Activated CD4-positive, alpha-beta T cell treated with anti-CD3 and anti-CD28 coated beads for 48 hours (primary cell): Measurements from ENCODE around the gene PERM1.
"Not testable (repeated sequence)": the region's sequence is repeated elsewhere in the genome, so short reads cannot be mapped to it uniquely, and the experiment has no call there.

Experiments
- DNase-seq: peaks from one replicate; pipeline ENCODE4 v3.0.0-alpha.2; 2020

Gene PERM1

GRCh38 chr1:997993-998744 is 16.3 kb upstream of the PERM1 start:
- no peak for DNase-seq

- DNase-seq = no peak
Observed at GRCh38 chr1:997713-997992, 15.8 kb upstream of the PERM1 start.

DNA sequence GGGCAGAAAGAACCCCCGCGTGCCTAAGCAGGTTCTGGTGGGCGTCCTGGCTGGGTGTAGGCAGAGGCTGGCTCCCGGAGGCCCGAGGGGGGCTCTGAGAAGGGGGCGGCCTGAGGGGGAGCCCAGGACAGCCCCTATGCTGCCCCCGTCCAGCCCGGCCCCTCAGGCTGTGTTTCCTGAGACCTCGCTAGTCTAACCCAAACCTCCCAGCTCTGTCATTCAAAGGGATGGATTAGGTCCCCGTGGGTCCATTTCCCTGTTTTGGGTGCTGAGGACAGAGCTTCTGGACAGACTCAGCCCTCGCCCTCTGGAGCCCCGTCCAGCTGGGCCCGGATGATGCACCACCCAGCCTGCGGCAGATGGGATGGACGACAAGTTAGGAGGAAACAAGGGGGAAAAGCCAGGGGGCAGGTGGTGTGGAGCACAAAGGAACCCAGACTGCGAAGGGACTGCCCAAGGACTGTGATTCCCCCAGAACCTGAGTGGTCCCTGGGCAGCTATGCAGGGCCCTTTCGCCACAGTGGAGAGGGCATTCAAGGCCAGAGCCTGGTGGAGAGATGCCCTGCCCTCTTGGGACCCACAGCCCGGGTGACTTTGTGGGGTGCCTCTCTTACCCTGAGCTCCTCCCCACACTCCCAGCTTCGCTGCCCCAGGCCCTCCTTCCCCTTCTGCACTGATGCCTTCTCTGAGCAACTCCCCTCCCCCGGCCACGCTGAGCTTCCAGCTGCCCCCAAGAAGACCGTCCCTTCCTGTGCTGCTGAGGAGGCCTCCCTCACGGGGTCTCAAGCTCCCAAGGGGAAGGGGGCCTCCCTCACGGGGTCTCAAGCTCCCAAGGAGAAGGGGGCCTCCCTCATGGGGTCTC is 15.2 kb upstream of the PERM1 start:
- DNase-seq = no peak

DNA sequence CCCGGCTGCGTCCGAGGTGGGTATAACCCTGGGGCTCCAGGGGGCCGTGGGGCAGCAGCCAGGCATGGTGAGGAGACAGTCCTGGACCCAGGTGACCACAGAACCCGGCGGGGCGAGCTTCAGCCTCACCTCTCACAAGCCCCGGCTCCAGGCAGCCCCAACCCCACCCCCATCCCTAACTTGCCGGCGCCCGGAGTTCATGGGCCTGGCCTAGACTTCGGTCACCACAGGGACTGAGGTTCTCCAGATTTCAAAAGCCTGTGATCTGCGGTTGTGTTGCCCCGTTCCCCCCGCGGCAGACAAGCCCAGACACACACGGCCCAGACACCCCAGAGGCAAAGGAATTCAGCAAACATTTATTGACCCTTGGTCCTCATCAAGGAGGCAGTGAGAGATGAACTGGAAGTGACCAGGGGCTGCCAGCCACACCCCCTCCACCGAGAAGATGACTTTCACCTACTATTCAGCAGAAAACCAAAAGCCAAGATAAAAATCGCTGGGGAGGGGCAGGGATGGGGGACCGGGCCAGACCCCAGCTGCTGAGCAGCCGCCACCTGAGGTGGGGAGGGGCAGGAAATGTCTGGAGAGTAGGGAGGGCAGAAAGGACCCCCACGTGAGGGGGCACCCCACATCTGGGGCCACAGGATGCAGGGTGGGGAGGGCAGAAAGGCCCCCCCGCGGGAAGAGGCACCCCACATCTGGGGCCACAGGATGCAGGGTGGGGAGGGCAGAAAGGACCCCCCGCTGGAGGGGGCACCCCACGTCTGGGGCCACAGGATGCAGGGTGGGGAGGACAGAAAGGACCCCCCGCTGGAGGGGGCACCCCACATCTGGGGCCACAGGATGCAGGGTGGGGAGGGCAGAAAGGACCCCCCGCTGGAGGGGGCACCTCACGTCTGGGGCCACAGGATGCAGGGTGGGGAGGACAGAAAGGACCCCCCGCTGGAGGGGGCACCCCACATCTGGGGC is 14.1 kb upstream of the PERM1 start:
- no peak for DNase-seq

DNA sequence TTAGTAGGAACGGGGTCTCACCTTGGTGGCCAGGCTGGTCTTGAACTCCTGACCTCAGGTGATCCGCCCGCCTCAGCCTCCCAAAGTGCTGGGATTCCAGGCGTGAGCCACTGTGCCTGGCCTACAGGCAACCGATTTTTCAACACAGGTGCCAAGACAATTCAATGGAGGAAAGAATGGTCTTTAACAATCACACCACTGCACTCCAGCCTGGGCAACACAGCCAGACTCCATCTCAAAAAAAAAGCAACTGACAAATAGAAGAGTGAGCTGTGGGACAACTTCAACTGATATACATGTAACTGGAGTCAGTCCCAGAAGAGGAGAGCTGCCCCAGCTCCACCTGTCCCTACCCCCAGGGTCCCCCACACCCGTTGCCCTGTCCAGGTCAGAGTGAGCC is 12.7 kb upstream of the PERM1 start:
- DNase-seq = not testable (repeated sequence)

GRCh38 chr1:993379-993995 is 11.6 kb upstream of the PERM1 start:
- DNase-seq = no peak

- no peak for DNase-seq
Observed at GRCh38 chr1:992362-992761, 10.5 kb upstream of the PERM1 start.

DNA sequence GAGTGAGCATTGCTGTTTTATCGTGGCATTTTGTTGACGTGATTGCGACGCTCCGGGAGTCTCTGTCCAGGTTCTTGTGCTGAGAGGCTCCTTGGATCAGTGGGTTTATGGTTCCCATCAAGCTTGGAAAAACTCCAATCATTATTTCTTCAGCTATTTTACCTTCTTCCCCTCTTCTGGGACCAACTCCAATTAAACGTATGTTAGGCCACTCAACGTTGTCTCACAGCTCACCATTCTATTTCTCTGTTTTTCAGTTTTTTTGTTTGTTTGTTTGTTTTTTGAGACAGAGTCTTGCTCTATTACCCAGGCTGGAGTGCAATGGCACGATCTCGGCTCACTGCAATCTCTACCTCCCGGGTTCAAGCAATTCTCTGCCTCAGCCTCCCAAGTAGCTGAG is 10.0 kb upstream of the PERM1 start:
- no peak for DNase-seq

- not testable (repeated sequence) for DNase-seq
Observed at GRCh38 chr1:991275-991674, 9.4 kb upstream of the PERM1 start.

DNA sequence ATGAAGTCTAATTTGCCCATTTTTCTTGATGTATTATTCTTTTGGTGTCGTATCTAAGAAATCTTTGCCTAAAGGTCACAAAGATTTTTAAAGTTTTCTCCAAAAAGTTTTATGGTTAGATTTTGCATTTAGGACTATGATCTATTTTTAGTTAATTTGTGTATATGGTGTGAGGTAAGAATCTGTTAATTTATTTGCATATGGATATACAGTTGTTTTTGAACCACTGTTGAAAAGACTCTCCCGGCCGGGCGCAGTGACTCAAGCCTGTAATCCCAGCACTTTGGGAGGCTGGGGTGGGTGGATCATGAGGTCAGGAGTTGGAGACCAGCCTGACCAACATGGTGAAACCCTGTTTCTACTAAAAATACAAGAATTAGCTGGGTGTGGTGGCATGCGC is 6.2 kb upstream of the PERM1 start:
- DNase-seq = not testable (repeated sequence)

DNA sequence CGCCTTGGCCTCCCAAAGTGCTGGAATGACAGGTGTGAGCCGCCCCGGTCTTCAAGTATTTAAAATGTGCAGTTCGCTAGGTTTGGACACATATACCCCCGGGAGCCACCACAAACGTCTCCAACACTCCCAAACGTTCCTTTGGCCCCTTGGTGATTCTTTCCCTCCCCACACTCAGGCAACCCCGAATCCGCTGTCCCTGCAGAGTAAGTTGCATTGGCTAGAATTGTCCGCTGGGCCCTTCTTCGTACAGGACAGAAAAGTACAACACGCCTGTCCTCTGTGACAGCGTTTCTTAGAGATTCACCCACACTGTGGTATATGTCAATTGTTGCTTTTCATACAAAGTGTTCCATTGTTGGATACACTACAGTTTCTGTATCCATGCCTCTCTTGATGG is 3.2 kb upstream of the PERM1 start:
- DNase-seq = no peak

- DNase-seq = no peak
Observed at GRCh38 chr1:984476-984814, 2.6 kb upstream of the PERM1 start.

DNA sequence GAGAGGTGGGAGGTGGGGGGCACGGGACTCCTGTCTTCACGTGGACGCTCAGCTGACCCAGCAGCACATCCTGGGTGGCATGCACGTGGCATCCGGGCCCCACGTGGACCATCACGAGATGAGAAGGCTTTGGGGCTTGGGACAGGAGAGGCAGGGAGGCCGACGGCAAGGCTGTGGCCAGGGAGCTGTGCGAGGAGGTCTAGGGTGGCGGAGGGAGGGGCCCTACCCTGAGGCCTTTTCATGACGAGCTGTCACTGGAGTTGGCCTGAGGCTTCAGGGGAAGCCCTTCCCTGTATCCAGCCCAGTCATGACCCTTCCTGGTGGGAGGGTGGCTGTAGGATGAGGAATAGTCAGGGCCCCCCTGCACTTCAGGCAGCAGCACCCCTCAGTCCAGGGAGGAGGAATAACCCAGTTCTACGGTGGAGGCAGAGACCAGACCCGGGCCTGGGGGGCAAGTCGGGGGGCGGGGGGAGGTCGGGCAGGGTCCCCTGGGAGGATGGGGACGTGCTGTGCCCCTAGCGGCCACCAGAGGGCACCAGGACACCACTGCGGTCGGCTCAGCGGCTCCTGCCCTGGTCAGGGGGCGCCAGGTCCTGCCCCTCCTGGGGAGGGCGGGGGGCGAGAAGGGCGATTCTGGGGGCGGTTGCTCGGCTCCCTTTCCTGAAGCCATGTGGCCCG is 2.0 kb upstream of the PERM1 start:
- DNase-seq = peak; percentile 71

- DNase-seq = no peak
Observed at GRCh38 chr1:982765-983436, 1.0 kb upstream of the PERM1 start.

DNA sequence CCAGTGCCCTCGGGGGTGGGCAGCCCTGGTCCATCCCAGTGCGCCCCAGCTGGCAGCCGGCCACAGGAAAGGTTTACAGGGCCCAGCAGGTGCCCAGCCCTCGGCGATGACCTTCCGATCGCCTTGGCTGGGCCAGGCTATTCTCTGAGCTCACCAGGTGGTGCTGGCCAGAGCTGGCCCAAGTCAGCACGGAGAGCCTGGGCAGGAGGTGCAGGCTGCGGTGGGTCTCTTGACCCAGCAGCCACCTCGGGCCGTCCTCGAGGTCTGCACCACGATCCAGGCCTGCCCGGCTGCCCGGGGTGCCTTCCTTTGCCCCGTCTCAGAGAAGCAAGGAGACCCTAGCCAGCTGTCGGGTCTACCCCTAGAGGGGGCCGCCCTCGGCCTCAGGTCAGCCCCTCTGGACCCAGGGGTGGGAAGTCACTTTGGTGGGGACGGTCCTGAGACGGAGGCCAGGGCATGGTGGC is 370 bp downstream of the PERM1 start:
- no peak for DNase-seq

GRCh38 chr1:980602-981395 is 1.1 kb downstream of the PERM1 start:
- DNase-seq = no peak

- DNase-seq = no peak
Observed at GRCh38 chr1:980137-980571, 1.7 kb downstream of the PERM1 start.

DNA sequence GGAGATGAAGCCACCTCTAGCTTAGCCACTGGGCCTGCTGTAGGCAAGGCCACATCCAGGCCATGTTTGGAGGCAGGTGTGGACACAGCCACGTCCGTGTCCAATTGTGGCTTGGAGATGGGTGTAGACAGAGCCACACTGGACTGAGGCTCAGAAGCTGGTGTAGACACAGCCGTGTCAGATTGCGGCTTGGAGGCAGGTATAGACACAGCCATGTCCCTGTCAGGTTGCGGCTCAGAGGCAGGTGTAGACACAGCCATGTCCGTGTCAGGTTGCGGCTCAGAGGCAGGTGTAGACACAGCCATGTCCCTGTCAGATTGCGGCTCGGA is 2.2 kb downstream of the PERM1 start:
- no peak for DNase-seq

GRCh38 chr1:978835-979743 is 2.8 kb downstream of the PERM1 start:
- no peak for DNase-seq
